Iris pigment epithelial cell (primary cell): ENCODE data around the gene RHEX.
"Not testable (repeated sequence)": the region's sequence is repeated elsewhere in the genome, so short reads cannot be mapped to it uniquely, and the experiment has no call there.

Experiments used
- DNase-seq: peaks from one replicate; pipeline ENCODE4 v3.0.0-alpha.2; 2011; ENCODE audit warnings: low read depth

The RHEX gene

GRCh38 chr1:206030191-206030590, 22.8 kb upstream of the RHEX start:
- DNase-seq: no peak

- peak; percentile 75 for DNase-seq
These were observed 22.3 kb upstream of the RHEX start for GRCh38 chr1:206030714-206031113.

GRCh38 chr1:206032380-206033140, 20.4 kb upstream of the RHEX start:
- no peak for DNase-seq

- DNase-seq: no peak
These were observed 17.9 kb upstream of the RHEX start for GRCh38 chr1:206035027-206035426.

- DNase-seq: no peak
These were observed 16.1 kb upstream of the RHEX start for GRCh38 chr1:206036663-206037455.

- DNase-seq: no peak
These were observed 15.4 kb upstream of the RHEX start for GRCh38 chr1:206037581-206037980.

- no peak for DNase-seq
These were observed 13.7 kb upstream of the RHEX start for GRCh38 chr1:206039046-206039973.

GRCh38 chr1:206040328-206040727, 12.6 kb upstream of the RHEX start:
- no peak for DNase-seq

GRCh38 chr1:206041640-206042039, 11.3 kb upstream of the RHEX start:
- DNase-seq: no peak

- DNase-seq: no peak
These were observed 5.7 kb upstream of the RHEX start for GRCh38 chr1:206047271-206047670.

GRCh38 chr1:206048582-206048981, 4.4 kb upstream of the RHEX start:
- DNase-seq: no peak

- DNase-seq: no peak
These were observed 3.7 kb upstream of the RHEX start for GRCh38 chr1:206049293-206049692.

GRCh38 chr1:206049919-206050600, 2.9 kb upstream of the RHEX start:
- DNase-seq: no peak

GRCh38 chr1:206050655-206051235, 2.2 kb upstream of the RHEX start:
- peak; percentile 32 for DNase-seq

- not testable (repeated sequence) for DNase-seq
These were observed 625 bp upstream of the RHEX start for GRCh38 chr1:206052231-206052865.

- not testable (repeated sequence) for DNase-seq
These were observed 643 bp downstream of the RHEX start for GRCh38 chr1:206053616-206054015.

- DNase-seq: not testable (repeated sequence)
These were observed 2.2 kb downstream of the RHEX start for GRCh38 chr1:206055069-206055625.

- not testable (repeated sequence) for DNase-seq
These were observed 2.8 kb downstream of the RHEX start for GRCh38 chr1:206055639-206056323.

GRCh38 chr1:206058289-206058926, 5.4 kb downstream of the RHEX start:
- not testable (repeated sequence) for DNase-seq
